CD14-positive monocyte (primary cell): Measurements from ENCODE around the gene MACROD2. TPM values are rescaled to one million over a fixed set of nuclear protein-coding genes. Genes with fewer than 3 reads are reported as not detected.

ENCODE experiments used
- DNase-seq, 3 donors: peaks; one replicate each; pipeline ENCODE4 v3.0.0-alpha.2; 2011 to 2022
- H2AFZ ChIP-seq: 2 replicates; pipeline ENCODE4 v1.6.0; 2012; ENCODE audit warnings: mild to moderate bottlenecking, low read depth, low read length, inconsistent platforms; ENCODE audit not compliant: insufficient read depth, poor library complexity, severe bottlenecking
- H3K27ac ChIP-seq, 2 donors: 1 replicate in 1 of 2; 2 replicates in 1 of 2; pipeline ENCODE4 v1.5.1; 2012 to 2013; ENCODE audit warnings: low read length in 2 of 2, control low read depth in 1 of 2, inconsistent platforms in 1 of 2, low read depth in 1 of 2, mild to moderate bottlenecking in 1 of 2
- H3K27me3 ChIP-seq, 2 donors: one replicate each; pipeline versions ENCODE4 v1.6.0 to v1.6.1; 2011 to 2013; ENCODE audit warnings: low read length in 2 of 2; ENCODE audit not compliant: control insufficient read depth in 2 of 2, insufficient read depth in 2 of 2
- H3K36me3 ChIP-seq, 2 donors: replicated peaks in 1 of 2; 1 replicate in 1 of 2; 2 replicates in 1 of 2; pipeline versions ENCODE4 v1.5.1 to v1.6.1; 2012 to 2013; ENCODE audit warnings: low read length in 2 of 2, control low read depth in 1 of 2, inconsistent platforms in 1 of 2, mild to moderate bottlenecking in 1 of 2; ENCODE audit not compliant: insufficient read depth in 2 of 2, control insufficient read depth in 1 of 2
- H3K4me1 ChIP-seq, 2 donors: 1 replicate in 1 of 2; 2 replicates in 1 of 2; pipeline versions ENCODE4 v1.5.1 to v1.6.1; 2012 to 2013; ENCODE audit warnings: low read length in 2 of 2, control low read depth in 1 of 2, inconsistent platforms in 1 of 2, mild to moderate bottlenecking in 1 of 2, moderate library complexity in 1 of 2; ENCODE audit not compliant: insufficient read depth in 2 of 2, control insufficient read depth in 1 of 2
- H3K4me2 ChIP-seq: replicated peaks from 2 replicates; pipeline ENCODE3; 2012; ENCODE audit warnings: low read length, moderate library complexity, mild to moderate bottlenecking; ENCODE audit not compliant: poor library complexity, severe bottlenecking; ENCODE audit errors: extremely low read depth
- H3K4me3 ChIP-seq, 3 experiments: fragments of 200-600 bp in 1 of 3; sonication (generic) in 1 of 3; replicated peaks in 1 of 3; 1 replicate in 2 of 3; 2 replicates in 1 of 3; pipeline ENCODE4 v1.5.1; 2011 to 2013; ENCODE audit warnings: low read length in 3 of 3, mild to moderate bottlenecking in 3 of 3, control low read depth in 2 of 3, low read depth in 2 of 3, inconsistent platforms in 1 of 3, moderate library complexity in 1 of 3
- H3K79me2 ChIP-seq: 2 replicates; pipeline ENCODE4 v1.6.0; 2012; ENCODE audit warnings: mild to moderate bottlenecking, control low read depth, inconsistent platforms, low read length, moderate library complexity; ENCODE audit not compliant: insufficient read depth
- H3K9ac ChIP-seq: 2 replicates; pipeline ENCODE4 v1.6.0; 2017; ENCODE audit warnings: low read length, mild to moderate bottlenecking; ENCODE audit not compliant: insufficient read depth, poor library complexity, severe bottlenecking
- H3K9me3 ChIP-seq, 2 donors: replicated peaks in 1 of 2; 1 replicate in 1 of 2; 2 replicates in 1 of 2; pipeline versions ENCODE4 v1.5.1 to v1.6.1; 2012 to 2013; ENCODE audit warnings: low read length in 2 of 2, control low read depth in 1 of 2; ENCODE audit not compliant: control insufficient read depth in 1 of 2, insufficient read depth in 1 of 2
- H4K20me1 ChIP-seq: 2 replicates; pipeline ENCODE4 v1.6.0; 2012; ENCODE audit warnings: mild to moderate bottlenecking, low read length, control low read depth, moderate library complexity; ENCODE audit not compliant: insufficient read depth
- H3K27ac Mint-ChIP-seq, 7 donors: one replicate each; pipeline ENCODE4 v1.8.0; 2020; ENCODE audit warnings: mild to moderate bottlenecking in 7 of 7, mixed read lengths in 7 of 7, moderate library complexity in 6 of 7, inconsistent platforms in 2 of 7
- H3K27me3 Mint-ChIP-seq, 3 donors: one replicate each; pipeline ENCODE4 v1.8.0; 2021 to 2022; ENCODE audit warnings: low read depth in 3 of 3, mild to moderate bottlenecking in 3 of 3, mixed read lengths in 3 of 3, moderate library complexity in 3 of 3, inconsistent platforms in 1 of 3
- H3K36me3 Mint-ChIP-seq, 2 donors: one replicate each; pipeline ENCODE4 v1.8.0; 2020; ENCODE audit warnings: mixed read lengths in 2 of 2, inconsistent platforms in 1 of 2, mild to moderate bottlenecking in 1 of 2
- H3K4me1 Mint-ChIP-seq: one replicate; pipeline ENCODE4 v1.8.0; 2020; ENCODE audit warnings: mild to moderate bottlenecking, mixed read lengths
- H3K4me3 Mint-ChIP-seq, 2 donors: one replicate each; pipeline ENCODE4 v1.8.0; 2020; ENCODE audit warnings: mild to moderate bottlenecking in 2 of 2, mixed read lengths in 2 of 2, moderate library complexity in 1 of 2
- H3K9me3 Mint-ChIP-seq, 7 donors: one replicate each; pipeline ENCODE4 v1.8.0; 2020 to 2022; ENCODE audit warnings: mixed read lengths in 7 of 7, mild to moderate bottlenecking in 6 of 7, moderate library complexity in 6 of 7, inconsistent platforms in 2 of 7
- CTCF ChIP-seq: fragments of 200-600 bp; IDR thresholded peaks from one replicate; pipeline ENCODE4 v1.8.0; 2022; ENCODE audit warnings: antibody characterized with exemption, mild to moderate bottlenecking
- WGBS: methylation state at CpG from one replicate; pipeline ENCODE4 v1.1.5; 2013; ENCODE audit warnings: missing lambda C conversion rate; ENCODE audit not compliant: insufficient coverage; 5-methylcytosine and 5-hydroxymethylcytosine counted together
- intact Hi-C, 2 donors: fragments of 100-400 bp; cut with micrococcal nuclease; formaldehyde crosslinking; loops; one replicate each; pipeline versions ENCODE4 v1.15.0 to v1.15.1; 2023
- polyA minus RNA-seq: library from RNA; depleted of rRNA, polyadenylated mRNA; stranded (reverse); fragments of >200 nt; gene quantifications from 2 replicates; pipeline ENCODE4 v1.2.3, GENCODE V29; 2012
- polyA plus RNA-seq, 3 donors: library from polyadenylated mRNA; depleted of rRNA in 1 of 3; unstranded in 2 of 3; stranded (reverse) in 1 of 3; fragments of 300-500 nt in 2 of 3; fragments of >200 nt in 1 of 3; fragmentation: Illumina TruSeq in 2 of 3; gene quantifications; 1 replicate in 2 of 3; 2 replicates in 1 of 3; pipeline ENCODE4 v1.2.3, GENCODE V29; 2012 to 2021
- total RNA-seq, 12 experiments: library from RNA in 1 of 12; stranded (reverse) in 1 of 12; fragments of 120-200 nt in 1 of 12; gene quantifications; one replicate each; pipeline ENCODE4 v1.2.4 and lab custom pipeline; 2013 to 2026; ENCODE audit warnings: mixed read lengths in 6 of 12, inconsistent platforms in 1 of 12

MACROD2 gene
- 0.35 TPM for total RNA-seq (2013)
- polyA plus RNA-seq (under 1 TPM in 1 of 3 donors, not detected in 2; 0.23 TPM), polyA minus RNA-seq (not detected in 2 replicates), total RNA-seq (lab: John Stamatoyannopoulos, UW) (0 to 5.4 (median 0.23) reads per million in 11 experiments)

GRCh38 chr20:13995086-13995665, at the start of gene MACROD2:
TSS of gene MACROD2 (plus strand) at chr20:13995516.
- Mint-ChIP-seq H3K27me3 (peaks cover 15 to 42% (median 35%) of the 10 kb centered on the region in 3 donors), H3K4me1 (peaks cover 10% of the 10 kb centered on the region), H3K36me3 (peaks cover 2 to 7% of the 10 kb centered on the region in 2 donors), H3K4me3 (peak within 1 kb of the TSS; percentile 79 to 92), H3K9me3 (peaks cover 10 to 39% (median 32%) of the 10 kb centered on the region in 7 donors), H3K27ac (peak within 1 kb of the TSS in 1 of 7 donors; percentile 38)
- H3K9ac ChIP-seq = no peak within 1 kb of the TSS
- 5% methylated on average over 50 of the region's 61 CpGs for WGBS
- H3K4me3 ChIP-seq = peak within 1 kb of the TSS; percentile 23 to 69 (median 30)
- H4K20me1 ChIP-seq = no peaks in the 10 kb centered on the region
- H2AFZ ChIP-seq = peak within 1 kb of the TSS; percentile 66
- peak within 1 kb of the TSS; percentile 71 for H3K4me2 ChIP-seq
- H3K36me3 ChIP-seq = no peaks in the 10 kb centered on the region
- H3K9me3 ChIP-seq = peaks cover 16 to 27% of the 10 kb centered on the region in 2 donors
- no peak within 1 kb of the TSS for H3K27ac ChIP-seq
- intact Hi-C loops = no loop called here
- no peak for TF ChIP-seq CTCF
- H3K27me3 ChIP-seq = peaks cover 14 to 49% of the 10 kb centered on the region in 2 donors
- DNase-seq = peak; percentile 25 to 59 (median 38)
- no peaks in the 10 kb centered on the region for H3K4me1 ChIP-seq
- no peaks in the 10 kb centered on the region for H3K79me2 ChIP-seq

GRCh38 chr20:13947719-13948118, 47.6 kb upstream of the MACROD2 start:
- no peak overlapping the region for H3K4me2 ChIP-seq
- DNase-seq = no peak
- no peak overlapping the region for H2AFZ ChIP-seq
- Mint-ChIP-seq H3K4me1 (no peaks in the 10 kb centered on the region), H3K9me3 (peaks cover 0 to 18% (median 10%) of the 10 kb centered on the region in 7 donors), H3K27me3 (peaks cover 0 to 4% (median 3%) of the 10 kb centered on the region in 3 donors), H3K36me3 (no peaks in the 10 kb centered on the region), H3K27ac (no peak overlapping the region), H3K4me3 (no peak overlapping the region)
- no peaks in the 10 kb centered on the region for H3K4me1 ChIP-seq
- H3K79me2 ChIP-seq = no peaks in the 10 kb centered on the region
- no peaks in the 10 kb centered on the region for H4K20me1 ChIP-seq
- no peak overlapping the region for H3K4me3 ChIP-seq
- H3K27me3 ChIP-seq = no peaks in the 10 kb centered on the region
- H3K36me3 ChIP-seq = no peaks in the 10 kb centered on the region
- intact Hi-C loops = no loop called here
- 87% methylated on average over 3 of the region's 3 CpGs for WGBS
- H3K27ac ChIP-seq = no peak overlapping the region
- H3K9ac ChIP-seq = no peak overlapping the region
- peaks cover 0 to 15% of the 10 kb centered on the region in 2 donors for H3K9me3 ChIP-seq
- no peak for TF ChIP-seq CTCF
